ENCODE data around the gene EXOSC2. TPM values are rescaled to one million over a fixed set of nuclear protein-coding genes. Genes with fewer than 3 reads are reported as not detected.

EXOSC2 gene
- total RNA-seq, 2 experiments from 2014 or later, result 65.0 to 89.9 TPM

GRCh38 chr9:130698514-130698913 is 4.9 kb downstream of the EXOSC2 start:
- DNase-seq (ENCODE audit: low spot score), result no peak
- CTCF ChIA-PET (ENCODE audit: unreplicated experiment), result no interaction called here
- POLR2A ChIA-PET, result interaction anchor here (0.6 kb wide), 1 partner anchor 238 kb away, joined by 7 read pairs; no protein-coding TSS in a partner anchor
- no peak overlapping the region for H3K4me3 ChIP-seq (ENCODE audit: low read depth, low read length, poor library complexity, severe bottlenecking)
- no peak for TF ChIP-seq EZH2phosphoT487 (IDR thresholded peaks at IDR 0.05; ENCODE audit: borderline replicate concordance, low read depth, low read length)
- TF ChIP-seq CTCF (conservative IDR thresholded peaks at IDR 0.05; ENCODE audit: low read length), result no peak
- intact Hi-C loops (cut with micrococcal nuclease; ENCODE audit: unreplicated experiment), result no loop called here
- no TSS peak for BruUV-seq (replicated peaks)
- no peak overlapping the region for H2AFZ ChIP-seq (ENCODE audit: low read length)
- peaks cover 52% of the 10 kb centered on the region for H3K79me2 ChIP-seq (ENCODE audit: insufficient read depth, low read depth, low read length)
- H3K9me2 ChIP-seq (ENCODE audit: insufficient read depth, low read length), result no peaks in the 10 kb centered on the region
- H3K9me3 ChIP-seq (ENCODE audit: low read length), result no peaks in the 10 kb centered on the region
- H3K4me1 ChIP-seq (ENCODE audit: insufficient read depth, low read length, poor library complexity, severe bottlenecking), result peaks cover 17% of the 10 kb centered on the region
- H3K36me3 ChIP-seq (ENCODE audit: insufficient read depth, low read length), result peaks cover 84% of the 10 kb centered on the region
- peaks cover 20% of the 10 kb centered on the region for H4K20me1 ChIP-seq (ENCODE audit: insufficient read depth, low read length)
- H3K27ac ChIP-seq (ENCODE audit: low read depth, low read length, poor library complexity, severe bottlenecking), result no peak overlapping the region
- H3K4me2 ChIP-seq (ENCODE audit: low read length), result no peak overlapping the region

- POLR2A ChIA-PET, result interaction anchor here (0.6 kb wide), 1 partner anchor 238 kb away, joined by 7 read pairs; no protein-coding TSS in a partner anchor
Measured at GRCh38 chr9:130699047-130699446, 5.5 kb downstream of the EXOSC2 start.

More at GRCh38 chr9:130699047-130699446, 5.5 kb downstream of the EXOSC2 start:
- Histone ChIP-seq H3K4me3 (ENCODE audit: low read depth, low read length, poor library complexity, severe bottlenecking) (no peak overlapping the region), H3K79me2 (ENCODE audit: insufficient read depth, low read depth, low read length) (peaks cover 47% of the 10 kb centered on the region), H3K4me2 (ENCODE audit: low read length) (no peak overlapping the region), H4K20me1 (ENCODE audit: insufficient read depth, low read length) (peaks cover 20% of the 10 kb centered on the region), H3K9me3 (ENCODE audit: low read length) (no peaks in the 10 kb centered on the region), H3K36me3 (ENCODE audit: insufficient read depth, low read length) (peaks cover 89% of the 10 kb centered on the region), H3K27ac (ENCODE audit: low read depth, low read length, poor library complexity, severe bottlenecking) (no peak overlapping the region), H3K9me2 (ENCODE audit: insufficient read depth, low read length) (no peaks in the 10 kb centered on the region), H2AFZ (ENCODE audit: low read length) (no peak overlapping the region), H3K4me1 (ENCODE audit: insufficient read depth, low read length, poor library complexity, severe bottlenecking) (peaks cover 17% of the 10 kb centered on the region)
- TF ChIP-seq CTCF (conservative IDR thresholded peaks at IDR 0.05; ENCODE audit: low read length), result no peak
- intact Hi-C loops (cut with micrococcal nuclease; ENCODE audit: unreplicated experiment), result no loop called here
- no peak for DNase-seq (ENCODE audit: low spot score)
- no TSS peak for BruUV-seq (replicated peaks)
- CTCF ChIA-PET (ENCODE audit: unreplicated experiment), result no interaction called here

Measured in OCI-LY7 (cell line).